ENCODE measurements around the gene RERE. TPM values are rescaled to one million over a fixed set of nuclear protein-coding genes. Genes with fewer than 3 reads are reported as not detected.

RERE gene
- polyA plus RNA-seq, 1 of the 3 experiments (the other 2 are of a cell fraction): 8.1 TPM

DNA sequence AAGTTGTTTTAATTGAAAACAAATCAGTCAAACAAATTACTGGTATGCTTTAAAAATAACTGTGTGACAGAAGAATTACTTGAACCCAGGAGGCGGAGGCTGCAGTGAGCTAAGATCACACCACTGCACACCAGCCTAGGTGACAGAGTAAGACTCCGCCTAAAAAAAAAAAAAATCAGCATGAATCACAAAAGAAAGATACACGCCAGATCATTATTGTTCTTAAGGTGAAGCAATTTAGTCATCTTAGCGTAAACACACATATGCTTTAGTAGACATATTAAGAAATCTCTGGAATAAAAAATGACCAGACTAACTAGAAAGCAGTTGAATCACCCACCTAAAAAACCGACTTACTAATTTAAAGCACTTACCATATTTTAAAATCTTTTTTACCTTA lies 20.2 kb downstream of the RERE start:
- H3K79me2 ChIP-seq (ENCODE audit: insufficient read depth): peaks cover 2% of the 10 kb centered on the region; the same call in 1 of the 2 replicates
- H3K4me1 ChIP-seq (ENCODE audit: control insufficient read depth in 1 of 2, insufficient read depth in 2 of 2, low read depth in 1 of 2, low read length in 1 of 2): peaks cover 0 to 5% of the 10 kb centered on the region in 2 experiments; a peak in 2 of 4 replicates
- TF ChIP-seq FOXM1 (IDR thresholded peaks at IDR 0.05; ENCODE audit: low read depth) (no peak), TAF1 (IDR thresholded peaks at IDR 0.05; ENCODE audit: borderline replicate concordance, low read depth, low read length) (no peak), MXI1 (IDR thresholded peaks at IDR 0.05; ENCODE audit: low read depth, low read length) (no peak), POLR2AphosphoS5 (IDR thresholded peaks at IDR 0.05; ENCODE audit: low read depth, low read length) (no peak), NRF1 (IDR thresholded peaks at IDR 0.05; ENCODE audit: low read depth, low read length) (no peak), TEAD4 (IDR thresholded peaks at IDR 0.05; ENCODE audit: borderline replicate concordance, insufficient read depth) (no peak), SIN3A (IDR thresholded peaks at IDR 0.05; ENCODE audit: borderline replicate concordance, low read depth, low read length) (no peak), CHD2 (IDR thresholded peaks at IDR 0.05; ENCODE audit: low read length, partially characterized antibody) (no peak), JUND (IDR thresholded peaks at IDR 0.05) (no peak), RCOR1 (IDR thresholded peaks at IDR 0.05; ENCODE audit: low read length) (no peak), MEF2A (IDR thresholded peaks at IDR 0.05; ENCODE audit: borderline replicate concordance, low read depth) (no peak), NFIC (IDR thresholded peaks at IDR 0.05; ENCODE audit: borderline replicate concordance) (no peak), GATA2 (CRISPR knock-in tag; IDR thresholded peaks at IDR 0.05) (no peak), EZH2phosphoT487 (IDR thresholded peaks at IDR 0.05; ENCODE audit: borderline replicate concordance, low read depth) (no peak)
- TF ChIP-seq, protein P1, sequence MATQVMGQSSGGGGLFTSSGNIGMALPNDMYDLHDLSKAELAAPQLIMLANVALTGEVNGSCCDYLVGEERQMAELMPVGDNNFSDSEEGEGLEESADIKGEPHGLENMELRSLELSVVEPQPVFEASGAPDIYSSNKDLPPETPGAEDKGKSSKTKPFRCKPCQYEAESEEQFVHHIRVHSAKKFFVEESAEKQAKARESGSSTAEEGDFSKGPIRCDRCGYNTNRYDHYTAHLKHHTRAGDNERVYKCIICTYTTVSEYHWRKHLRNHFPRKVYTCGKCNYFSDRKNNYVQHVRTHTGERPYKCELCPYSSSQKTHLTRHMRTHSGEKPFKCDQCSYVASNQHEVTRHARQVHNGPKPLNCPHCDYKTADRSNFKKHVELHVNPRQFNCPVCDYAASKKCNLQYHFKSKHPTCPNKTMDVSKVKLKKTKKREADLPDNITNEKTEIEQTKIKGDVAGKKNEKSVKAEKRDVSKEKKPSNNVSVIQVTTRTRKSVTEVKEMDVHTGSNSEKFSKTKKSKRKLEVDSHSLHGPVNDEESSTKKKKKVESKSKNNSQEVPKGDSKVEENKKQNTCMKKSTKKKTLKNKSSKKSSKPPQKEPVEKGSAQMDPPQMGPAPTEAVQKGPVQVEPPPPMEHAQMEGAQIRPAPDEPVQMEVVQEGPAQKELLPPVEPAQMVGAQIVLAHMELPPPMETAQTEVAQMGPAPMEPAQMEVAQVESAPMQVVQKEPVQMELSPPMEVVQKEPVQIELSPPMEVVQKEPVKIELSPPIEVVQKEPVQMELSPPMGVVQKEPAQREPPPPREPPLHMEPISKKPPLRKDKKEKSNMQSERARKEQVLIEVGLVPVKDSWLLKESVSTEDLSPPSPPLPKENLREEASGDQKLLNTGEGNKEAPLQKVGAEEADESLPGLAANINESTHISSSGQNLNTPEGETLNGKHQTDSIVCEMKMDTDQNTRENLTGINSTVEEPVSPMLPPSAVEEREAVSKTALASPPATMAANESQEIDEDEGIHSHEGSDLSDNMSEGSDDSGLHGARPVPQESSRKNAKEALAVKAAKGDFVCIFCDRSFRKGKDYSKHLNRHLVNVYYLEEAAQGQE (IDR thresholded peaks at IDR 0.05; ENCODE audit: low read depth, low read length): no peak
- TF ChIP-seq, protein P2, sequence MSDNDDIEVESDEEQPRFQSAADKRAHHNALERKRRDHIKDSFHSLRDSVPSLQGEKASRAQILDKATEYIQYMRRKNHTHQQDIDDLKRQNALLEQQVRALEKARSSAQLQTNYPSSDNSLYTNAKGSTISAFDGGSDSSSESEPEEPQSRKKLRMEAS (IDR thresholded peaks at IDR 0.05; ENCODE audit: low read depth): no peak
- TF ChIP-seq, protein P3, sequence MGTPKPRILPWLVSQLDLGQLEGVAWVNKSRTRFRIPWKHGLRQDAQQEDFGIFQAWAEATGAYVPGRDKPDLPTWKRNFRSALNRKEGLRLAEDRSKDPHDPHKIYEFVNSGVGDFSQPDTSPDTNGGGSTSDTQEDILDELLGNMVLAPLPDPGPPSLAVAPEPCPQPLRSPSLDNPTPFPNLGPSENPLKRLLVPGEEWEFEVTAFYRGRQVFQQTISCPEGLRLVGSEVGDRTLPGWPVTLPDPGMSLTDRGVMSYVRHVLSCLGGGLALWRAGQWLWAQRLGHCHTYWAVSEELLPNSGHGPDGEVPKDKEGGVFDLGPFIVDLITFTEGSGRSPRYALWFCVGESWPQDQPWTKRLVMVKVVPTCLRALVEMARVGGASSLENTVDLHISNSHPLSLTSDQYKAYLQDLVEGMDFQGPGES (IDR thresholded peaks at IDR 0.05; ENCODE audit: low read depth, low read length): no peak
- ChIA-PET CTCF (no interaction called here), POLR2A (no interaction called here)
- H3K4me3 ChIP-seq (ENCODE audit: low read depth in 2 of 2, low read length in 1 of 2): no peak overlapping the region
- H3K36me3 ChIP-seq (replicated peaks in 1 of 2; ENCODE audit: control insufficient read depth in 1 of 2, insufficient read depth in 2 of 2, low read length in 1 of 2): no peaks in the 10 kb centered on the region
- 91% methylated on average over 5 of the region's 5 CpGs for WGBS (ENCODE audit: low lambda C conversion rate)
- 0 out of 4 replicates have a peak overlapping the region, but pooled peaks of 1 of the 2 experiments have one; percentile 7 for H3K27ac ChIP-seq (ENCODE audit: low read depth in 2 of 2, low read length in 1 of 2)
- no peaks in the 10 kb centered on the region for H3K9me3 ChIP-seq
- H3K27me3 ChIP-seq (ENCODE audit: insufficient read depth): no peaks in the 10 kb centered on the region
- no peak for DNase-seq
- no peak overlapping the region for H3K9ac ChIP-seq
- H3K4me2 ChIP-seq: no peak overlapping the region
- H4K20me1 ChIP-seq (ENCODE audit: insufficient read depth): no peaks in the 10 kb centered on the region
- H3F3A ChIP-seq (replicated peaks; ENCODE audit: insufficient read depth): no peaks in the 10 kb centered on the region
- H3K9me2 ChIP-seq: no peaks in the 10 kb centered on the region
- no peak overlapping the region for H2AFZ ChIP-seq (ENCODE audit: low read depth)

Measured in SK-N-SH (cell line).